GM19463 (cell line): Measurements from ENCODE around the gene JPT1.
A peak's percentile ranks its signal among the peaks of the same experiment; 100 is the strongest.
"Not testable (repeated sequence)": the region's sequence is repeated elsewhere in the genome, so short reads cannot be mapped to it uniquely, and the experiment has no call there.

Source experiments
- ATAC-seq: cut with Tn5 transposase; IDR thresholded peaks from one replicate; pipeline ENCODE4 v1.9.1; 2021; ENCODE audit warnings: mild to moderate bottlenecking, moderate library complexity; ENCODE audit not compliant: unreplicated experiment

Gene JPT1, protein sequence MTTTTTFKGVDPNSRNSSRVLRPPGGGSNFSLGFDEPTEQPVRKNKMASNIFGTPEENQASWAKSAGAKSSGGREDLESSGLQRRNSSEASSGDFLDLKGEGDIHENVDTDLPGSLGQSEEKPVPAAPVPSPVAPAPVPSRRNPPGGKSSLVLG

DNA sequence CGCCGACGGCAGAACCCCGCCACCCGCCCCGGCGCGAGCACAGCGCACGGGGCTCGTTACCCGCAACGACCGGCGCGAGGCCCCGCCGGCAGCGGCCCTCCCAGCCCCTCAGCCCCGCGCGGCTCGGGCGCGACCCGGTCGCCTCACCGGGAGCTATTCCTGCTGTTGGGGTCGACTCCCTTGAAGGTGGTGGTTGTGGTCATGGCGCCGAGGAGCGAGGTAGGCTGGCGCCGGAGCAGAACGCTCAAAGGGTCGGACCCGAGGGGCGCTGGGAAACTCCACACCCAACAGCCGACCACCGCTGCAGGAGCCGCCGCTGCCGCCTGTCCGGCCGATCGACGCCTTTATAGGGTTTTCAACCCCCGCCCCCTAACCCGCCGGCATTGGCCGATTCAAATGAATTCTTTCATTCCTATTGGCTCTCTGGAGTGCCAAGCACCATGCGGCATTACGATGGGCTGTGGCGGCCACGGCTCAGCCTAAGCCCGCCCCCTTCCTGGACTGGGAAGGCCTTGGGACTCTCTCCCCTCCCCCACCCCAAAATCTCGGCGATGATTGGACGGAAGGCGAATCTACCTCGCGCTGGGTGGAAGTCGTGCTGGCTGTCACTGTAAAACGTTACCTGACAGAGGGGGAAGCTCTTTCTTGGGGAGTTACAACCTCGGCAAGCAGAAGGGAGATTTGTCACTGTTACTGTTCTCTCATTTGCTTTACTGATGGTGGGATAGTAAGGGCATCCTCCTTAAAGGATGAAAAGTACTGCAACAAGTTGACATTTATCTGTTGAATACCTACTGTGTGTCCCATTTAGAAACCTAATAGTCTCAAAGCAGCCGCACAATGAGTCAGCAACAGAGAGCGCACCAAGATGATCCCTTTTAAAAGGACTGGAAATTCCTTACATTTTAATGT lies at the start of gene JPT1:
Gene JPT1, minus strand, starts transcription at position 318 of the 912 bp plus-strand sequence. Its CDS starts 115 bp downstream, at position 203.
- peak; percentile 97 for ATAC-seq

DNA sequence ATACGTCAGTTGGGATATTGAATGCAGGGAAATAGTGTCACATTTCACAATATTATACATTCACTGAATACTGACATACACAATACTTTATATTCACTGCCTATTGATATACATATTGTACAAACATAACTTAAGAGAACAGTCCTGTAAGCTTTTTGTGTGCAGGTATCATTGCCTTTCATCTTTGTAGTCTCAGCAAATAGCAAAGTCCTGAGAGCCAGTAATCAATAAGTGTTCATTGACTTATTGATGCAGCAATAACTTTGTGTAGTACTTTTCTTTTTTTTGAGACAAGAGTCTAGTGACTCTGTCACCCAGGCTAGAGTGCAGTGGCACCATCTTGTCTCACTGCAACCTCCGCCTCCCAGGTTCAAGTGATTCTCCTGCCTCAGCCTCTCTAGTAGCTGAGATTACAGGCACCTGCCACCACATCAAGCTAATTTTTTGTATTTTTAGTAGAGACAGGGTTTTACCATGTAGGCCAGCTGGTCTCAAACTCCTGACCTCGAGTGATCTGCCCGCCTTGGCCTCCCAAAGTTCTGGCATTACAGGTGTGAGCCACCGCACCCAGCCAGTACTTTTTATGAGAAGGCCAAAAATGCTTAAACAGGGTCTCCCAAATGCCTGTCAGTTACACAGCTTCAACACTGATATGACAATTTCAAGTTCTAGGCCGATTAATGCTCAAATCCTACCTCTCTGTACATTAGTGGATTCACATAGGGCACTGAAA lies 45.7 kb upstream of the JPT1 start:
- no peak for ATAC-seq

DNA sequence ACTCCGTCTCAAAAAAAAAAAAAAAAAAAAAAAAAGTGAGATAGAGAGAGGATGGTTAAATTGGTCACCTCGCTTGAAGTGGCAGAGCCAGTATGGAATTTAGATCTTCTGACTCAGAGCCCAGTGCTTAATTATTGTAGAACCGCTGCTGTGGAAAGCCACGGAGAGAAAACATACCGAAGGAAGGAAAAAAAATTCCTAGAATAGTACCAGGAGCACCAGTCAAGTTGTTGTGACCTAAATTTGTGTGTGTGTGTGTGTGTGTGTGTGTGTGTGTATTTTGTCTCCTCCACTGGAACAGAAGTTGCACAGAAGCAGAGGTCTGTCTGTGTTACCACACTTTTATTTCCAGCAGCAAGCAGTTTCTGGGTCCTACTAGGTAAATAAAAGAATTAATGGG lies 40.6 kb upstream of the JPT1 start:
- no peak for ATAC-seq

DNA sequence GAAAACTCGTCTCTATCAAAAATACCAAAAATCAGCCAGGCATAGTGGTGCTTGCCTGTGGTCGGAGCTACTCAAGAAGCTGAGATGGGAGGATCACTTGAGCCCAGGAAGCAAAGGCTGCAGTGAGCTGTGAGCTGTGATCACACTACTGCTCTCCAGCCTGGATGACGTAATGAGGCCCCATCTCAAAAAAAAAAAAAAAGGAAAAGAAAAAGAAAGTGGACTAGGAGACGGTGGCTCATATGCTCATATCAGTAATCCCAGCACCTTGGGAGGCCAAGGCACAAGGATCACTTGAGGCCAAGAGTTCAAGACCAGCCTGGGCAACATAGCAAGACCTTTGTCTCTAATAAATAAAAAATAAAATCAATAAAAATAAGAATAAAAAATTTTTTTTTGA lies 37.3 kb upstream of the JPT1 start:
- ATAC-seq = no peak

DNA sequence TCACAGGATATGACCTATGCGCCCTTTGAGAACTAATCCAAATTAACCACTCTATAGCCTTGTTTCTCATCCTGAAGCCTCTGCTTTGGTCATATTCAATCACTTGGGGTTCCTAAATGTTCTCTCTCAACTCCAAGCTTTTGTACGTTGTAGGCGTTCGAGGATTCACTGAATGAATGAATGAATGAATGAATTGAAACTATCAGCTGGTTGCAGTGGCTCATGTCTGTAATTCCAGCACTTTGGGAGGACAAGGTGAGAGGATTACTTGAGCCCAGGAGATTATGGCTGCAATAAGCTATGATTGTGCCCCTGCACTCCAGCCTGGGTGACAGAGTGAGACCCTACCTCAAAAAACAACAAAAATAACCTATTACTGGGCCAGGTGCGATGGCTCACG lies 34.3 kb upstream of the JPT1 start:
- no peak for ATAC-seq

DNA sequence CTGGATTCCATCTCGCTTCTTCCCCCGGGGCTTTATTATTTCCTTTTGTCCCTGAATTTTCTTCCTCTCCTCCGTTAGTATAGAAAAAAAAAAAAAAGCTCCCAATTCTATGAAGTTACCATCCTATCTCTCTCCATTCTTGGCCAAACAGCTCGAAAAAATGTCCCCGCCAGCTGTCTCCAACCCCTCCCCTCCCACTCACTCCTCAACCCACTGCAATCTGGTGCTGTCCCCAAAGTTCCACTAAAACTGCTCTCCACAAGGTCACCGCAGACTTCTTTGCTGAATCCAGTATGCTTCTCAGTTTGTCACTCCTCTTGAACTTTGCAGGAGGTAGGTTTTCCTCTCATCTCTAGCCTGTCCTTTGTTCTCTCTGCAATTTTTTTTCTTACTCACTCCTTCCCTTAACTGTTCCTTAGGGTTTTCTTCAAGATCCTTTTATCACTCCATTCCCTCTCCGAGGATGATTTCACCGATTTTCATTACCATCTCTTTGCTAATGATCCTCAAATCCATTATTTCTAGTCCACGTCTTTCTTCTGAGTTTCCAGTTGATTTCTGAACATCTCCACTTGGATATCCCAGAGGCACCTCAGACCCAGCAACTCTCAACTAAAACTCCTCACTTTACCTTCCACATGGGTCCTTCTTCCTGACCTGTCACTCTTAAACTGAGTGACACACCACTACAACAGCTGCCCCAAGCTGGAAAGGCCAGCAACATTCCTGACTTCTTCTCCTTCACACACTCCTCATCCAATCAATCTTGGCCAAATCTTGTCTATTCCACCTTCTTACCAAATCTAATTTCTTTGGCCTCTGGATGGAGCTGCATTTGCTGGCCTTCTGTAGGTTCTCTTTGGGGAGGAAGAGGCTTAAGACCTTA lies 29.9 kb upstream of the JPT1 start:
- ATAC-seq = no peak

DNA sequence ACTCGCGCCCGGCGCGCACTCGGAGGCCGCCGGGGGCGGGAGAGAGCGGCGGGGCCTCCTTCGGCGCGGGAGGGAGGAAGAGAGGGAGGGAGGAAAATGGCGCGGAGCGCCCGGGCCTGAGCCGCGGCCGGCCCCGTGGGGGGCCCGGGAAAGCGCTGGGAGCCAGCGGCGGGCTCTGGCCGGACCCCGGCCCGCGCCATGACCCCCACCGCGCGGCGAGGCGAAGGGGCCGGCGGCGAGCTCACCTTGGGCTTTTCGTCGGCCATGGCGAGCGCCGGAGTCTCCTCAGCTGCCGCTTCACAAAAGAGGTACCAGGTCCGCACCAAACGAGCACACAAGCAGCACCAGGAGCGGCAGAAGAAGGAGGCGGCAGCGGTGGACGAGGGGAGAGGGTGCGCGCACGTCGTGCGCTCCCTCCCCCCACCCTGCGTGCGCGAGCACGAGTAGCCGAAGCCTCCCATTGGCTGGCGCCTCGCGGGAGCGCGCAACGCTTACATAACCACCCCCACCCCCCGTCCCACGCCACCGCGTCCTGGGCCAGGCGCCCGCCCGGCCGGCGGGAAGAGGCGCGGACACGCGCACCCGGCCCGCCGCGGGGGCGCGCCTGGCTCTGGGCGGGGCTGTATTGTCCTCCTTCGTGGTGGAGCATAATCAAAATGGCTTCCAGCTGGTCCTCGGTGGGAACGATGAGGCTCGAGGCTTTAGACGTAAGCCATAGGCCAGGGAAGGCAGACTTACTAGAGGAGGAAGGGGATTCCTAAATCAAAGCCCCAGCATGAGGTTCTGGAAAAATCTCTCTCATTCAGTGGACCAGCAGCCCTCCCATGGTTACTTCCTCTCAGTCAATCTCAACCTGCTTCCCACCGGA lies 28.5 kb upstream of the JPT1 start, which contains the start of gene SUMO2:
Gene SUMO2, minus strand, starts transcription at position 391 of the 868 bp plus-strand sequence. Its CDS starts 125 bp downstream, at position 266.
- ATAC-seq = peak; percentile 70

DNA sequence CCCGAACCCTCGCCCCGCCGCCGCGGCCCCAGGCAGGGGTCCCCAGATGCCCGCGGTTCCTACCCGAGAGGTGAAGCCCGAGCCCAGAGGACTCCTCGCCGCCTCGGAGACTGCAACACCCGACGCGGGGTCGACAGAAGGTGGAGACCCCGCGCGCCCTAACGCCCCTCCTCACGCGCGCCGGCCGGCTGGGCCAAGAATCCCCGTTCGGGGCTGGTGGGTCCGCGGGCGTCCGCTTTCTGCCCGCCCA lies 27.9 kb upstream of the JPT1 start:
- ATAC-seq = peak; percentile 26

DNA sequence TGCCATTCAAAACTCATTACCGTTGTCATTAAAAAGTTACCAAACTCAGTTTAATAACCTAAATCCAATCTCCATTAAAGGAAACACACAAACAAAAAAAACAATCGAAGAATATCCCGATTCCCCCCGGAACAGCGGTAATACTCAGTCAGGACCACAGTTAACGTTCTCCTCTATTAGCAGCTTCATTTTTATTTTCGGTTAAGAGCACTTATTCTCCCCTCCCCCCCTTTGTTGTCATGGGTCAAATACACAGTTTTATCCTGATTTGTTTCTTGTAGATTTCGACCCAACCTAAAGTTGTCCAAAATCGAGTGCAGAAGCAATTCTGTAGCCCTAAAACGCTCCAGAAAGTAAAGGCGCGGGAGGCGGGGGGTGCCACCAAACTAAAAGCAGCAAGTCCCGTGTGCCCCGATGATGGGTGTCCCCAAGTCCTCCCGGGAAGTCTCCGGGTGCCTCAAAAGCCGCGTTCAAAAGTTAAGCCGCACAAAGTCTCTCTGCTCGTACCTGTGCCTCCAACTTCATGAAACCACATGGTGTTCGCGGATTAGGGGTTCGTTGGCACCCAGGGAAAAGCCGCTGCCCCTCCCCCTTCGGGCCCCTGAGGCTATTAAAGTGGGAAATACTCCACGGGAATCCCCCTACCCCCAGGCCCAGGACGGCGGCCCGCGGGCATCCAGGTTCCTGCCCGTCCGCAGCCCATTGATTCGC lies 27.5 kb upstream of the JPT1 start:
- ATAC-seq = no peak

DNA sequence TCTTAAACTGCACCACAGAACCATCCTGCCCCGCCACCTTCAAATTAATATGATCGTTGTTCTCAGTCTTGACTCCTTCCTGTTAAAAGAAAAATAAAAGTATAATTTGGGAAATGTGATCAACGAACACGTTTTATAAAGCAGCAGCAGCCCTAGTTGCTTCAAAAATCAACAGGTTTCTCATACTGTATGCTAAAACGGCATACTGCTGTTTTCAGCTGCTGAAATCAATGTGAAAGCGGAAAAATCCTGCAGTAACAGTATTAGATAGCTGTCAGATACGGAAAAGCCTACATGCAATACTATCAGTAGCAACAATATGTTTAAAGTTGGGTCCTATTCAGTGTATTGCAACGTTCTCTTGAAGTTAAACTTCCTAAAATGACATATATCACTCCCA lies 26.8 kb upstream of the JPT1 start:
- ATAC-seq = no peak

DNA sequence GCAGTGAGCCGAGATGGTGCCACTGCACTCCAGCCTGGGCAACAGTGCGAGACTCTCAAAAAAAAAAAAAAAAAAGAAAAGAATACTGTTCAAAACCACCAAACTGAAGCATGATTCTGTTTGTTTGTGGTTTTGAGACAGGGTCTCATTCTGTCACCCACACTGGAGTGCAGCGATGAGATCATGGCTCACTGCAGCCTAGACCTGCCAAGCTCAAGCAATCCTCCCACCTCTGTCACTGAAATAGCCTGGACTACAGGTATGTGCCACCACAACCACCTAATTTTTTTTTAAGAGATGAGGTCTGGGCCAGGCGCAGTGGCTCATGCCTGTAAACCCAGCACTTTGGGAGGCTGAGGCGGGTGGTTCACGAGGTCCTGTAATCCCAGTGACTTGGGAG lies 24.1 kb upstream of the JPT1 start:
- ATAC-seq = no peak

DNA sequence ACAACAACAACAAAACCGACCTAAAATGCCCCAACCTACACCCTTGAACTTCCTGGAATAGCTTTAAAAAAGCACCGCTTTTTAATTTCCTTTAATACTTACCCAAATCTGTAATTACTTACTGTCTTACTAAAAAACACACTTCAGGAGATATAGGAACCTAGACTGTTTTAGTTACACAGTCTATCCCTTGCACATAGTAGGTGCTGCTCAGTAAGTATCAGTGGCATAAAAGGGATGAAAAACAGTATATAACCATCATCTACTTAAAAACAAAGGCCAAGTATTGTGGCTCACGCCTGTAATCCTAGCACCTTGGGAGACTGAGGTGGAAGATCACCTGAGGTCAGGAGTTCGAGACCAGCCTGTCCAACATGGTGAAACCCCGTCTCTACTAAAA lies 22.3 kb upstream of the JPT1 start:
- no peak for ATAC-seq

DNA sequence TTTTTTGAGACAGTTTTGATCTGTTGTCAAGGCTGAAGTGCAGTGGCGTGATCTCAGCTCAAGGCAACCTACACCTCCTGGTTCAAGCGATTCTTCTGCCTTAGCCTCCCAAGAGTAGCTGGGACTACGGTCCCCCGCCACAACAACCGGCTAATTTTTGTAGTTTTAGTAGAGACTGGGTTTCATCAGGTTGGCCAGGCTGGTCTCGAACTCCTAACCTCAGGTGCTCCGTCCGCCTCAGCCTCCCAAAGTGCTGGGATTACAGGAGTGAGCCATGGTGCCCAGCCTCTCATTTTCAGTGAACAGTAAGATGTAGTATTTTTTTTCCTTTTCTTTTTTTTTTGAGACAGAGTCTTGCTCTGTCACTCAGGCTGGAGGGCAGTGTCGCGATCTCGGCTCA lies 20.7 kb upstream of the JPT1 start:
- no peak for ATAC-seq

DNA sequence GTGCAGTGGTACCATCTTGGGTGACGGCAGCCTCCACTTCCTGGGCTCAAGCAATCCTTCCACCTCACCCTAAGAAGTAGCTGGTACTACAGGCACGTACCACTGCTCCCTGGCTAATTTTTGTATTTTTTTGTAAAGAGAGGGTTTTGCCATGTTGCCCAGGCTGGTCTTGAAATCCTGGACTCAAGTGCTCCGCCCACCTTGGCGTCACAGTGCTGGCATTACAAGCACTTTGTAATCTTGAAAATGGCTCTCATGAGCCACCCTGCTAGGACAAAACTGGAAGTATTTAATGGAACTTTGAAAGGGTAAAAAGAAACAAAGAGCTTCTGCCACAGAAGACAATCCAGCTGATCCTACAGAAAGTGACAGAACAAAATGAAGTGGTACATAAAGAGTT lies 19.2 kb upstream of the JPT1 start:
- ATAC-seq = no peak

DNA sequence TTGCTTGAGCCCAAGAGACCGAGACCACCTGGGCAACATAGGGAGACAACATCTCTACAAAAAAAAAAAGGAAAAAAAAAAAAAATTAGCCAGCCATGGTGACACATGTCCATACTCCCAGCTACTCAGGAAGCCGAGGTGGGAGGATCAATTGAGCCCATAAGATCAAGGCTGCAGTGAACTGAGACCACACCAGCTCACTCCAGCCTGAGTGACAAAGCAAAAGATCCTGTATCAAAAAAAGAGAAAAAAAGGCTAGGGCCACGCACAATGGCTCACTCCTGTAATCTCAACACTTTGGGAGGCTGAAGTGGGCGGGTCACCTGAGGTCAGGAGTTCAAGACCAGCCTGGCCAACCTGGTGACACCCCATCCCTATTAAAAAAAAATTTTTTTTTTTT lies 14.7 kb upstream of the JPT1 start:
- no peak for ATAC-seq

DNA sequence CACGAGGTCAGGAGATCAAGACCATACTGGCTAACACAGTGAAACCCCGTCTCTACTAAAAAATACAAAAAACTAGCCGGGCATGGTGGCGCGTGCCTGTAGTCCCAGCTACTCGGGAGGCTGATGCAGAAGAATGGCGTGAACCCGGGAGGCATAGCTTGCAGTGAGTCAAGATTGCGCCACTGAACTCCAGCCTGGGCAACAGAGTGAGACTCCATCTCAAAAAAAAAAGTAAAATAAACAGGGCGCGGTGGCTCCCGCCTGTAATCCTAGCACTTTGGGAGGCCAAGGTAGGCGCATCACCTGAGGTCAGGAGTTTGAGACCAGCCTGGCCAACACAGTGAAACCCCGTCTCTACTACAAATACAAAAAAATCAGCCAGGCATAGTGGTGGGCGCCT lies 10.3 kb upstream of the JPT1 start:
- not testable (repeated sequence) for ATAC-seq

DNA sequence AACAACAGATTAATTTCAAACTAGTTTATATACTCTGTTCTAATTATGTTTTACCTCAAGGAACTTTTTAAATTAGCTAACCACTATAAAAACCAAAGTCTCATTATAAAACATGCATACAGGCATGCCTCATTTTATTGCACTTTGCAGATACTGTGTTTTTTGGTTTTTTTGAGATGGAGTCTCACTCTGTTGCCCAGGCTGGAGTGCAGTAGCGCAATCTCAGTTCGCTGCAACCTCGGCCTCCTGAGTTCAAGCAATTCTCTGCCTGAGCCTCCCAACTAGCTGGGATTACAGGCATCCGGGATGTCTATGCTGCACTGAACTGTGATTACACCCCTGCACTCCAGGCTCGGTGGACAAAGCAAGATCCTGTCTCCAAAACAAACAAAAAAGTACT lies 8.8 kb upstream of the JPT1 start:
- no peak for ATAC-seq

DNA sequence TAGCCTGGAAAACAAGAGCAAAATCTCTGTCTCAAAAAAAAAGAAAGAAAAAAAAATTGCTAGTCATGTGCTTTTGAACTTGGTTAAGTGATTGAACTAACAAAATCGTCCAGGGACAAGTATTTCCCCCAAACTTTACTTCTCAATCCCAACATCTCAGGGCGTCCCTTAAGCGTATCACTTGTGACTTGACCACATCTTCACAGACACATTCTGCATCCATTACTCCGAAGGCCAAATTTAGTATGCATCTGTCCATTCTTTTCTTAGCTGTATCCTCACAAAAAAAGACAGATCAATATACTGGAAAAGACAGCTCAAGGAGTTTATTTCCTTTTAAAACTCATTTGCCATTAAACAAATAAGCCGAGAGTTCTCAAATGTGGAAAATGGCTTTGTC lies 5.9 kb upstream of the JPT1 start:
- ATAC-seq = no peak

DNA sequence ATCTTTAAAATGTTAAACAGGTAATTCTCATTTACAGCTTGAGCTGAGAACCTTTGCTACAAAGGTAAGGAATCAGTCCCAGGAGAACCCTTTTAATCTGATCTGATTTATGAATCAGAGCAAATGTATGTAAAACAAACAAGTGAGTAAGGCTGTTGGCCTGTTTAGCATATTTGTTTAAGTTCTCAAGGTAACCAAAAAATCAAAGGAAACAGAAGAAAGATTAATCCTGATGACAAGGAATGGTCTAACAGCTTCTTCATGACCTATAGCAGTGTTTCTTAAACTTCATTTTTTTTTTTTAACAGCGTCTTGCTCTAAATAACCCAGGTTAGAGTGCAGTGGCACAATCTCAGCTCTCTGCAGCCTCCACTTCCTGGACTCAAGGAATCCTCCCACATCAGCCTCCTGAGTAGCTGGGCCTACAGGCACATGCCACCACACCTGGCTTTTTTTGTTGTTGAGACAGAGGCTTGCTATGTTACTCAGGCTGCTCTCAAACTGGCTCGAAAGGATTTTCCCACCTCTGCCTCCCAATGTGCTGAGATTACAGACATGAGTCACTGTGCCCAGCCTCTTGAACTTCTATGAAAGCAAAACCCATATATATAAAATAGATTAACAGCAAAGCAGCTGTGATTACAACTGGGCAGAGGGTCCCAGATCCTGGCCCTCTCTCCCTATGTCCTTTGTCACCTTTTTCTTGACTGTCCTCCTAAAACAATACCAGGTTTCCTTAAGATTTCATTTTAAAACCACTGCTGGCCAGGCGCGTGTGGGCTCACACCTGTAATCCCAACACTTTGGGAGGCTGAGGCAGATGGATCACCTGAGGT lies 5.1 kb upstream of the JPT1 start:
- ATAC-seq = no peak
